Measurements from ENCODE around the gene FBXO3. TPM values are rescaled to one million over a fixed set of nuclear protein-coding genes. Genes with fewer than 3 reads are reported as not detected.
"Not testable (repeated sequence)": the region's sequence is repeated elsewhere in the genome, so short reads cannot be mapped to it uniquely, and the experiment has no call there.

The FBXO3 gene
- total and polyA plus RNA-seq, 2 donors from 2014 or later: 27.5 to 40.4 TPM

- FAIRE-seq (no peak), DNase-seq (no peak)
- H3K9me3 ChIP-seq (ENCODE audit: control insufficient read depth in 2 of 3, insufficient read depth in 1 of 3, low read length in 3 of 3): no peaks in the 10 kb centered on the region
- intact Hi-C loops (cut with DNase I): no loop called here
- peaks cover 0 to 4% (median 0%) of the 10 kb centered on the region in 3 donors for H3K36me3 ChIP-seq (ENCODE audit: control insufficient read depth in 2 of 3, insufficient read depth in 3 of 3, low read length in 3 of 3)
- H3K4me3 ChIP-seq (ENCODE audit: low read length in 3 of 3): no peak overlapping the region
- no peak overlapping the region for H3K27ac ChIP-seq (ENCODE audit: low read depth in 2 of 2, low read length in 2 of 2)
- H3K27me3 ChIP-seq (ENCODE audit: control insufficient read depth, insufficient read depth, low read length): no peaks in the 10 kb centered on the region
- H3K9ac ChIP-seq (ENCODE audit: low read length in 3 of 3): no peak overlapping the region
- TF ChIP-seq CTCF (IDR thresholded peaks at IDR 0.05; ENCODE audit: borderline replicate concordance, extremely low read depth, insufficient read depth): no peak
- peaks cover 2 to 13% (median 8%) of the 10 kb centered on the region in 3 donors for H3K4me1 ChIP-seq (ENCODE audit: control insufficient read depth in 2 of 3, insufficient read depth in 2 of 3, low read depth in 1 of 3, low read length in 3 of 3)
Observed at GRCh38 chr11:33730716-33731115, 43.6 kb downstream of the FBXO3 start.

DNA sequence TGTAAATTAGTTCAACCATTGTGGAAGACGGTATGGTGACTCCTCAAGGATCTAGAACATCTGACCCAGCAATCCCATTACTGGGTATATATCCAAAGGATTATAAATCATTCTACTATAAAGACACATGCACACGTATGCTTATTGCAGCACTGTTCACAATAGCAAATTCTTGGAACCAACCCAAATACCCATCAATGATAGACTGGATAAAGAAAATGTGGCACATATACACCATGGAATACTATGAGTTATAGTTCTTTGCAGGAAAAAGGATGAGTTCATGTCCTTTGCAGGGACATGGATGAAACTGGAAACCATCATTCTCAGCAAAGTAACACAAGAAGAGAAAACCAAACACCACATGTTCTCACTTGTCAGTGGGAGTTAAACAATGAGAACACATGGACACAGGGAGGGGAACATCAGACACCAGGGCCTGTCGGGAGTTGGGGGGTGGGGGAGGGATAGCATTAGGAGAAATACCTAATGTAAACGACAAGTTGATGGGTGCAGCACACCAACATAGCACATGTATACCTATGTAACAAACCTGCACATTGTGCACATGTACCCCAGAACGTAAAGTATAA is 45.2 kb downstream of the FBXO3 start:
- H3K36me3 ChIP-seq (ENCODE audit: control insufficient read depth in 2 of 3, insufficient read depth in 3 of 3, low read length in 3 of 3); H3K9ac ChIP-seq (ENCODE audit: low read length in 3 of 3); H3K27me3 ChIP-seq (ENCODE audit: control insufficient read depth, insufficient read depth, low read length); H3K4me3 ChIP-seq (ENCODE audit: low read length in 3 of 3); H3K27ac ChIP-seq (ENCODE audit: low read depth in 2 of 2, low read length in 2 of 2); H3K9me3 ChIP-seq (ENCODE audit: control insufficient read depth in 2 of 3, insufficient read depth in 1 of 3, low read length in 3 of 3); intact Hi-C loops (cut with DNase I); FAIRE-seq: not testable (repeated sequence)
- H3K4me1 ChIP-seq (ENCODE audit: control insufficient read depth in 2 of 3, insufficient read depth in 2 of 3, low read depth in 1 of 3, low read length in 3 of 3): peaks cover 3 to 23% (median 19%) of the 10 kb centered on the region in 3 donors
- DNase-seq: peak in 1 of 5 donors; percentile 24

GRCh38 chr11:33727539-33727938 is 46.8 kb downstream of the FBXO3 start:
- DNase-seq; H3K9ac ChIP-seq (ENCODE audit: low read length in 3 of 3); intact Hi-C loops (cut with DNase I); H3K27me3 ChIP-seq (ENCODE audit: control insufficient read depth, insufficient read depth, low read length); FAIRE-seq; H3K27ac ChIP-seq (ENCODE audit: low read depth in 2 of 2, low read length in 2 of 2); H3K4me3 ChIP-seq (ENCODE audit: low read length in 3 of 3); H3K9me3 ChIP-seq (ENCODE audit: control insufficient read depth in 2 of 3, insufficient read depth in 1 of 3, low read length in 3 of 3); H3K36me3 ChIP-seq (ENCODE audit: control insufficient read depth in 2 of 3, insufficient read depth in 3 of 3, low read length in 3 of 3): not testable (repeated sequence)
- peaks cover 3 to 31% (median 27%) of the 10 kb centered on the region in 3 donors for H3K4me1 ChIP-seq (ENCODE audit: control insufficient read depth in 2 of 3, insufficient read depth in 2 of 3, low read depth in 1 of 3, low read length in 3 of 3)

- FAIRE-seq: no peak
Observed at GRCh38 chr11:33725496-33725895, 48.8 kb downstream of the FBXO3 start.

More at GRCh38 chr11:33725496-33725895, 48.8 kb downstream of the FBXO3 start:
- intact Hi-C loops (cut with DNase I): no loop called here
- no peak for DNase-seq
- Histone ChIP-seq H3K27ac (ENCODE audit: low read depth in 2 of 2, low read length in 2 of 2) (peak overlapping the region; percentile 94 to 96), H3K9me3 (ENCODE audit: control insufficient read depth in 2 of 3, insufficient read depth in 1 of 3, low read length in 3 of 3) (no peaks in the 10 kb centered on the region), H3K36me3 (ENCODE audit: control insufficient read depth in 2 of 3, insufficient read depth in 3 of 3, low read length in 3 of 3) (peaks cover 0 to 14% (median 8%) of the 10 kb centered on the region in 3 donors), H3K27me3 (ENCODE audit: control insufficient read depth, insufficient read depth, low read length) (no peaks in the 10 kb centered on the region), H3K4me1 (ENCODE audit: control insufficient read depth in 2 of 3, insufficient read depth in 2 of 3, low read depth in 1 of 3, low read length in 3 of 3) (peaks cover 3 to 43% (median 38%) of the 10 kb centered on the region in 3 donors), H3K4me3 (ENCODE audit: low read length in 3 of 3) (no peak overlapping the region), H3K9ac (ENCODE audit: low read length in 3 of 3) (no peak overlapping the region)
- TF ChIP-seq CTCF (IDR thresholded peaks at IDR 0.05; ENCODE audit: borderline replicate concordance, extremely low read depth, insufficient read depth): no peak

Data from kidney (tissue), 14 donors.